Lung (tissue), 12 donors: ENCODE measurements around the gene MLH1. TPM values are rescaled to one million over a fixed set of nuclear protein-coding genes. Genes with fewer than 3 reads are reported as not detected.

Experiments used
- ATAC-seq: fragments of 200-7000 bp; cut with Tn5 transposase; one replicate; pipeline ENCODE4 v1.9.1; 2020; ENCODE audit warnings: moderate number of reproducible peaks; ENCODE audit not compliant: insufficient read depth, low FRiP score
- DNase-seq, 3 donors: peaks; one replicate each; pipeline ENCODE4 v3.0.0-alpha.2; 2013 to 2017
- H3K27ac ChIP-seq, 2 donors: one replicate each; pipeline ENCODE4 v1.5.1; 2013; ENCODE audit warnings: mild to moderate bottlenecking in 2 of 2, moderate library complexity in 2 of 2, control low read depth in 1 of 2, inconsistent platforms in 1 of 2, low read depth in 1 of 2, low read length in 1 of 2
- H3K27me3 ChIP-seq, 3 donors: one replicate each; pipeline ENCODE4 v1.5.1; 2013; ENCODE audit warnings: low read length in 2 of 3; ENCODE audit not compliant: control insufficient read depth in 3 of 3, insufficient read depth in 3 of 3
- H3K36me3 ChIP-seq, 4 donors: one replicate each; pipeline ENCODE4 v1.5.1; 2013; ENCODE audit warnings: low read length in 4 of 4, mild to moderate bottlenecking in 1 of 4, moderate library complexity in 1 of 4; ENCODE audit not compliant: control insufficient read depth in 4 of 4, insufficient read depth in 4 of 4
- H3K4me1 ChIP-seq, 5 donors: one replicate each; pipeline ENCODE4 v1.5.1; 2013; ENCODE audit warnings: low read length in 5 of 5, mild to moderate bottlenecking in 2 of 5, moderate library complexity in 1 of 5; ENCODE audit not compliant: control insufficient read depth in 5 of 5, insufficient read depth in 5 of 5
- H3K4me3 ChIP-seq: one replicate; pipeline ENCODE4 v1.5.1; 2013; ENCODE audit warnings: mild to moderate bottlenecking, control low read depth, moderate library complexity
- H3K9ac ChIP-seq, 2 donors: one replicate each; pipeline ENCODE4 v1.5.1; 2013; ENCODE audit warnings: low read length in 2 of 2, control low read depth in 1 of 2; ENCODE audit not compliant: insufficient read depth in 1 of 2
- H3K9me3 ChIP-seq, 4 donors: one replicate each; pipeline ENCODE4 v1.5.1; 2013; ENCODE audit warnings: low read length in 3 of 4, mild to moderate bottlenecking in 1 of 4, moderate library complexity in 1 of 4; ENCODE audit not compliant: control insufficient read depth in 4 of 4, insufficient read depth in 3 of 4
- CTCF ChIP-seq: IDR thresholded peaks from 2 replicates; pipeline ENCODE4 v1.5.1; 2012; ENCODE audit warnings: mild to moderate bottlenecking; ENCODE audit errors: control extremely low read depth, extremely low read depth
- WGBS, 2 donors: extraction: QIAGEN DNeasy Blood & Tissue Kit; methylation state at CpG; one replicate each; pipeline ENCODE4 v1.1.7; 2013; 5-methylcytosine and 5-hydroxymethylcytosine counted together
- polyA plus RNA-seq, 2 donors: library from polyadenylated mRNA; stranded (reverse); fragments of 200-250 nt; gene quantifications; one replicate each; pipeline ENCODE4 v1.2.1, GENCODE V29; 2013
- total RNA-seq, 2 donors: library from RNA; depleted of rRNA in 1 of 2; stranded (reverse); fragments of >200 nt in 1 of 2; gene quantifications; one replicate each; pipeline ENCODE4 v1.2.1, GENCODE V29; 2014 to 2021
- donor health status: control.
- donor health status: control.
- donor health status: Bipolar disorder and iron deficiency.
- donor health status: healthy.
- donor health status: DM: yes; HTN: yes; CAD: no.

Gene MLH1
- total and polyA plus RNA-seq, 4 donors, result 14.3 to 66.4 (median 29.8) TPM

GRCh38 chr3:36991147-36991546 is 2.2 kb upstream of the MLH1 start:
- no peak for ATAC-seq
- H3K9ac ChIP-seq, result peak overlapping the region; percentile 94 to 97

GRCh38 chr3:36991923-36992805 is 1.2 kb upstream of the MLH1 start:
- Histone ChIP-seq H3K9ac (peak overlapping the region; percentile 94 to 97), H3K9me3 (no peaks in the 10 kb centered on the region), H3K4me1 (peaks cover 0 to 43% (median 16%) of the 10 kb centered on the region in 5 donors), H3K27me3 (no peaks in the 10 kb centered on the region), H3K36me3 (peaks cover 3 to 17% (median 5%) of the 10 kb centered on the region in 4 donors), H3K27ac (peak overlapping the region; percentile 96 to 99), H3K4me3 (peak overlapping the region; percentile 77)
- TF ChIP-seq CTCF, result no peak
- WGBS, 2 donors, result 10 to 17% methylated on average over 24 of the region's 24 CpGs
- peak in 2 of 3 donors; percentile 64 to 78 for DNase-seq
- ATAC-seq, result no peak

More at GRCh38 chr3:36991147-36991546, 2.2 kb upstream of the MLH1 start:
- no peak for TF ChIP-seq CTCF
- peaks cover 0 to 43% (median 16%) of the 10 kb centered on the region in 5 donors for H3K4me1 ChIP-seq
- peak overlapping the region in 1 of 2 donors; percentile 96 for H3K27ac ChIP-seq
- H3K4me3 ChIP-seq, result no peak overlapping the region
- peak in 2 of 3 donors; percentile 8 to 20 for DNase-seq
- no peaks in the 10 kb centered on the region for H3K9me3 ChIP-seq
- WGBS, 2 donors, result 73 to 85% methylated on average over 3 of the region's 3 CpGs
- H3K27me3 ChIP-seq, result no peaks in the 10 kb centered on the region
- H3K36me3 ChIP-seq, result peaks cover 3 to 15% (median 6%) of the 10 kb centered on the region in 4 donors

GRCh38 chr3:36992806-36993325 is 452 bp upstream of the MLH1 start, which contains the start of gene EPM2AIP1:
Gene EPM2AIP1, minus strand, starts transcription at chr3:36993131. Its CDS starts 54 bp downstream, at chr3:36993077.
- no peak for DNase-seq

More at GRCh38 chr3:36992806-36993325, 452 bp upstream of the MLH1 start, which contains the start of gene EPM2AIP1:
- peaks cover 0 to 43% (median 14%) of the 10 kb centered on the region in 5 donors for H3K4me1 ChIP-seq
- H3K27me3 ChIP-seq, result no peaks in the 10 kb centered on the region
- no peak for TF ChIP-seq CTCF
- 1% methylated on average over 48 of the region's 48 CpGs for WGBS, 2 donors
- peak within 1 kb of the TSS; percentile 77 for H3K4me3 ChIP-seq
- H3K36me3 ChIP-seq, result peaks cover 3 to 19% (median 8%) of the 10 kb centered on the region in 4 donors
- H3K9me3 ChIP-seq, result no peaks in the 10 kb centered on the region
- peak; percentile 93 for ATAC-seq
- H3K9ac ChIP-seq, result peak within 1 kb of the TSS; percentile 94 to 97
- H3K27ac ChIP-seq, result peak within 1 kb of the TSS; percentile 97 to 99
